ENCODE measurements around the gene CD79B. TPM values are rescaled to one million over a fixed set of nuclear protein-coding genes. Genes with fewer than 3 reads are reported as not detected.
"Not testable (repeated sequence)": the region's sequence is repeated elsewhere in the genome, so short reads cannot be mapped to it uniquely, and the experiment has no call there.

The CD79B gene
- total RNA-seq, 2 donors from 2014 or later: 33.8 to 58.6 TPM

DNA sequence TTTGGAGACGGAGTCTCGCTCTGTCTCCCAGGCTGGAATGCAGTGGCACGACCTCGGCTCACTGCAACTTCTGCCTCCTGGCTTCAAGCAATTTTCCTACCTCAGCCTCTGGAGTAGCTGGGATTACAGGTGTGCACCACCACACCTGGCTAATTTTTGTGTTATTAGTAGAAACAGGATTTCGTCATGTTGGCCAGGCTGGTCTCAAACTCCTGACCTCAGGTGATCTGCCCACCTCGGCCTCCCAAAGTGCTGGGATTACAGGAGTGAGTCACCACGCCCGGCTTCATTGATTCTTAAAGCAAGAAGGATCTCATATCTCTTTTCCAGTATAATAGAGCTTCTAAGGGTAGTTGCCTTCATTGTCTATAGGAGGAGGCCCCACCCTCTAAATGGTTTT is 27.3 kb downstream of the CD79B start:
- not testable (repeated sequence) for H3K4me1 Mint-ChIP-seq (ENCODE audit: low read depth in 2 of 2); DNase-seq (ENCODE audit: low spot score); H3K27ac Mint-ChIP-seq; H3K9me3 Mint-ChIP-seq; H3K27me3 Mint-ChIP-seq; H3K36me3 Mint-ChIP-seq; ATAC-seq; H3K4me3 Mint-ChIP-seq

DNA sequence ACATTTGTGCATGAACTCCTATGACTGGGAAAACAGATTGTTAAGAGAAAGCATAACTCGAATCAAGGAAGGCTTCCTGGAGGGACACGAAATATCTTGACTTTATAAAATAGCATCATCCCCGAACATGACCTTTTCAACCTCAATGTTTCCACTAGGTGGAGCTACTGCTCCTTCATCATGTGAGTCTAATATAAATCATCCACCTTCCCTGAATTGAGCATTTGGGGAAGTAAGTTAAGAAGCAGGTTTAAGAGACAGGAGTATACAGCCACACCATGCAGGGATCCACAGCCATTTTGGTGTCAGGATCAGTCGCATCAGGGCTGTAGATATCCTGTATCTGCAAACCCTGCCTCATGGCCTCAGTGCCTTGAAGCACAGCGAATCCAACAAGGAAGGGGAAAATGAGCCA is 28.3 kb downstream of the CD79B start:
- not testable (repeated sequence) for H3K27me3 Mint-ChIP-seq; ATAC-seq; H3K27ac Mint-ChIP-seq; H3K9me3 Mint-ChIP-seq; H3K4me3 Mint-ChIP-seq; DNase-seq (ENCODE audit: low spot score); H3K36me3 Mint-ChIP-seq; H3K4me1 Mint-ChIP-seq (ENCODE audit: low read depth in 2 of 2)

DNA sequence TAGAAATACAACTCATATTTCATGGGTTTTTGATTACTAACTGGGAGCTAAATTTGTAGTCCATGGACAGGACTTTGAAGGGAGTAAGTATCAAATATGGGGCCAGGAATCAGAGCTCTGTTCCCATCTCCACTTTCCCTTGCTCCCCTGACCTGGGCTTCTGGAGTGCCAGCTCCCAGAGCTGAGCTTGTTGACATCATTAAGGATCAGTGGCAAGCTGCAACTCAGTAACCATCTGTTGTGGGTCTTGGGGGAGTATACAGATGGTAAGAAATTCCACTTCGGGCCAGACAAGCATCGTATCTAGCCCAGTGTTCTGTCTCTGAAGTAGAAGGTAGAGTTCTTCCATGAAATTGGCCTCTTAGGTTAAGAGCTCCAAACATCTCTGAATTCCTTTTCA is 30.2 kb downstream of the CD79B start:
- not testable (repeated sequence) for H3K9me3 Mint-ChIP-seq; H3K4me3 Mint-ChIP-seq; H3K27ac Mint-ChIP-seq; DNase-seq (ENCODE audit: low spot score); H3K36me3 Mint-ChIP-seq; H3K4me1 Mint-ChIP-seq (ENCODE audit: low read depth in 2 of 2); ATAC-seq; H3K27me3 Mint-ChIP-seq

DNA sequence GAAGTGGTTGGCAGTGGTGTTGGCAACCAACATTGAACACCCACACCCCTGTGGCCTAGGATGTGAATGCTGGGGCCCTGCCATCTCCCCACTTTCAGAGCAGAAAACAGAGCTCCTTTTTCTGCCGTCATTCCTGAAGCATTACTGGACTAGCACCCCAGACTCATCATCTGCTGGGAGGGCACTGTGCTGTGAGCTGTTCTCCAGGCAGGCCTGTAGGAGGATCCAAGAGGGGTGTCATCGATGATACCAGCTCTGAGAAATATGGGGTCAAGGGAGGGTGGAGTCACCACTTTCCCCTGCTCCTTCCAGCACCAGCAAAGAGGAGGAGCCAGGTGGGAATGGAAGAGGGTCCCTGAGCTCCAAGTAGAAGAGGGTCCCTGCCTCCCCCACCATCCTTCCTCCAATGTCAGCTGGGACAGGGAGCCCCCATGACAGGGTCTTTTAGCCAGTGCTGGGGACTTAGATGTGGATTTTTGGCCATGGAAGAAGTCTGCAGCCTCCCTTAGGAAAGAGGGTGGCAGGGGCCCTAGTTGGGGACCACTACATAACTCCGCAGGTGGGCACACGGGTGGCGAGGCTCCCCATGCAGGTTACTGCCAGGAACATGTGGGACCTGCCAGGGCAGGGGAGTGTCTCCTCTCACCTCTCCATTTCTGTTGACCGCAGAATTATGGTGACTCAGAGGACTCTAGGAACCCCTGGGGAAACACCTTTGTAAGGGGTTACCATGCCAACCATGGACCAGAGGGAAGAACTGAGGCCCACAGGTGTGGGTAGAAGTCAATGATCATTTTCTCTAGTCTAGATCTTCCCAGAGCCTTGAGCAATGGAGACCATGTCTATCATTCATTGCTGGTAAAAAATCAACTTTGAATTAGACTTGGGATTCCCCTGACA is 33.0 kb downstream of the CD79B start:
- not testable (repeated sequence) for DNase-seq (ENCODE audit: low spot score)

DNA sequence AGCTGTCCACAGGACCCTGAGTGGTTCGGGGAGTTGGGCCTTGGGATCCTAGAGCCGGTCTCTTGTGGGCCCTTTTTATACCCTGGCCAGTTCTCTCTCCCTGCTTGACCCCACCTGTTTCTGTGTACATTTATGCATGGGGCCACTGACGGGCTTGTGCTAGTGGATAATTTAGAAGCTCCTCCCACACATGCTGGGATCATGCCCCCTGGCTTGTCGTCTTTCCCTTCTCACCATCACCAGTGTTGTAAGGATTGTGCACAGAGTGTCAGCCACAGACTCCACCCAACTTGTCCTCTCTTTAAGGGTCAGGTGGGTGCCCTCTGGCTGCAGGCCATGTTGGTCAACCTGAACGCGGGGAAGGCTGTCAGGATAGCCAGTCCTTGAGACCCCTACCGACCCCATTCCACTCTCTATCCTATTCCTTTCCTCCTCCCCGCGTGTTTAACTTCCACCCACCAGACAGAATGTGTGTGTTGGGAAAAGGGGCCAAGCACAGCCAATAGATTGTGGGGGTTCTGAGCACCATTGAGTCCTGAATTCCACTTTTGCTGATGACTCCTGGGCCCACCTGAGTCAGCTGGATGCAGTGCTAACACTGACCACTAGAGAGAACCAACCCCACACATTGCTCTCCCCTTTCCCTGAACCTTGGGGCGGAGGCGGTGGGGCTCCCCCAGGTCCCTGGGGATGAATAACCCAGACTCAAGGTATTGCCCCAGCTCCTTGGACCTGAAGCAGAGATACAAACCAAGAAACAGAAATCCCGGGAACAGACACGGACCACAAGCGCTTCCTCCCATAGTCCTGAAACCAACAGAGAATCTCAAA is 35.4 kb downstream of the CD79B start, which contains the start of gene CSH1:
TSS of gene CSH1 (minus strand) at position 51 of the 831 bp plus-strand sequence. CDS start 63 bp downstream, outside the sequence.
- not testable (repeated sequence) for H3K9me3 Mint-ChIP-seq; H3K36me3 Mint-ChIP-seq; H3K27me3 Mint-ChIP-seq; DNase-seq (ENCODE audit: low spot score); H3K4me3 Mint-ChIP-seq; H3K27ac Mint-ChIP-seq; H3K4me1 Mint-ChIP-seq (ENCODE audit: low read depth in 2 of 2)
- ATAC-seq: peak in 1 of 2 donors; percentile 45

More for the DNA sequence above, 33.0 kb downstream of the CD79B start:
- not testable (repeated sequence) for H3K27me3 Mint-ChIP-seq; H3K4me3 Mint-ChIP-seq; H3K36me3 Mint-ChIP-seq; H3K9me3 Mint-ChIP-seq; H3K4me1 Mint-ChIP-seq (ENCODE audit: low read depth in 2 of 2); ATAC-seq; H3K27ac Mint-ChIP-seq

DNA sequence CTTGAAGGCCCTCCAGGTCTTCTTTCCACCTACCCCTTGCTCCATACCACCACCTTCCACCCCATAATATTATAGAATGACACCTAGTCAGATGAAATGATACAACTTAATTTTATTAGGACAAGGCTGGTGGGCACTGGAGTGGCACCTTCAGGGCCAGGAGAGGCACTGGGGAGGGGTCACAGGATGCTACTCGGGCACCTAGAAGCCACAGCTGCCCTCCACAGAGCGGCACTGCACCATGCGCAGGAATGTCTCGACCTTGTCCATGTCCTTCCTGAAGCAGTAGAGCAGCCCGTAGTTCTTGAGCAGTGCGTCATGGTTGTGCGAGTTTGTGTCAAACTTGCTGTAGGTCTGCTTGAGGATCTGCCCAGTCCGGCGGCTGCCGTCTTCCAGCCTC is 37.3 kb downstream of the CD79B start:
- not testable (repeated sequence) for H3K4me1 Mint-ChIP-seq (ENCODE audit: low read depth in 2 of 2); ATAC-seq

DNA sequence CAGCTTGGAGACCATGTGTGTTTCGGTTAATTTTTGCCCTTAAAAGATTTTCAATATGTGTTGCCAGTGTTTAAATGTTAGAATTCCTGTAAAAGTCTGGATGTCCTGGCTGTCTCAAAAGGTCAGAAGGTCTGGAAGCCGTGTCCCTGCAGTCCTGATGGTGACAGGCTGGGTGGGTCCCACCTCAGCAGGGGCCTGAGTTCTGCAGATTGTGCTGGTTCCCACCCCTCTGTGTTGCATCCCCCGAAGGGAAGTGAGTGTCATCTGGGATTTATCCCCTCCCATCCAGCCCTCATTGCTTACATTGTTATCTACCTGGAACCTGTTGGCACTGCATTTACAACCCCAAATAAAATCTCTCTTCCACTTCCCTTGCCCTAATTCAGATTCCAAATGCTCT is 38.1 kb downstream of the CD79B start:
- not testable (repeated sequence) for H3K27ac Mint-ChIP-seq; H3K27me3 Mint-ChIP-seq; H3K4me1 Mint-ChIP-seq (ENCODE audit: low read depth in 2 of 2); ATAC-seq; H3K36me3 Mint-ChIP-seq; H3K9me3 Mint-ChIP-seq; DNase-seq (ENCODE audit: low spot score); H3K4me3 Mint-ChIP-seq

More for the DNA sequence above, 37.3 kb downstream of the CD79B start:
- not testable (repeated sequence) for H3K9me3 Mint-ChIP-seq; H3K27ac Mint-ChIP-seq; DNase-seq (ENCODE audit: low spot score); H3K36me3 Mint-ChIP-seq; H3K4me3 Mint-ChIP-seq; H3K27me3 Mint-ChIP-seq

DNA sequence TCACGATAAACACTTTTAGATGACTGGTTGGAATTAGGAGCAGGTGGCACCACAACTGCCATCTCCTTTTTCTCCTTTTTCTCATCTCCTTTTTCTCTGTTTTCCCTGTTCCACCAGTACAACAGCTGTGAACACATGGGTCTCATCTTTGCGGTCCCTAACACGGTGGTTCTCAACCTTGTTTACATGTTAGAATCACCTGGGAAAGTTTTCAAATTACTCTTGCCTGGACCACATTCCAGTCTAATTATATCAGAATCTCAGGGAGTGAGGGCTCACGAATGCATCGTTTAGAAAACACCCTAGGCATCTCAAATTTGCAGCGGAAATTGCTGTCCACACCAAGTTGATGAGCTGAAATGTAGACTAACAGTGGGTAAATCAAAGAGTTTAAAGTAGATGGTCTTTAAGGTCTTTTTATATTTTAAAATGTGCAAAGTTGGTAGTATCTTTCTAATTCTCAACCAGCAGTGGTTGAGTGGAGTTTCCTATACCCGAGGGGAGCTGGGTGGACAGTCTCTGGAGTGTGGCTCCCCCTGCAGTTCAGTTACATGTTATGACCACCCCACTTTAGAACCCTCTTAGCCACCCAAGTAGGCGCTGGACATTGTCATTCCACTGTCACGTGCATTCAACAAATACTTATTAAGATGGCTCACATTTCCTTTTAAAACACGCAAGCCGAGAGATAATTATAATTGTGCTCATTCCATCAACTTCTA is 39.7 kb downstream of the CD79B start:
- H3K27me3 Mint-ChIP-seq; H3K36me3 Mint-ChIP-seq; DNase-seq (ENCODE audit: low spot score): not testable (repeated sequence)

DNA sequence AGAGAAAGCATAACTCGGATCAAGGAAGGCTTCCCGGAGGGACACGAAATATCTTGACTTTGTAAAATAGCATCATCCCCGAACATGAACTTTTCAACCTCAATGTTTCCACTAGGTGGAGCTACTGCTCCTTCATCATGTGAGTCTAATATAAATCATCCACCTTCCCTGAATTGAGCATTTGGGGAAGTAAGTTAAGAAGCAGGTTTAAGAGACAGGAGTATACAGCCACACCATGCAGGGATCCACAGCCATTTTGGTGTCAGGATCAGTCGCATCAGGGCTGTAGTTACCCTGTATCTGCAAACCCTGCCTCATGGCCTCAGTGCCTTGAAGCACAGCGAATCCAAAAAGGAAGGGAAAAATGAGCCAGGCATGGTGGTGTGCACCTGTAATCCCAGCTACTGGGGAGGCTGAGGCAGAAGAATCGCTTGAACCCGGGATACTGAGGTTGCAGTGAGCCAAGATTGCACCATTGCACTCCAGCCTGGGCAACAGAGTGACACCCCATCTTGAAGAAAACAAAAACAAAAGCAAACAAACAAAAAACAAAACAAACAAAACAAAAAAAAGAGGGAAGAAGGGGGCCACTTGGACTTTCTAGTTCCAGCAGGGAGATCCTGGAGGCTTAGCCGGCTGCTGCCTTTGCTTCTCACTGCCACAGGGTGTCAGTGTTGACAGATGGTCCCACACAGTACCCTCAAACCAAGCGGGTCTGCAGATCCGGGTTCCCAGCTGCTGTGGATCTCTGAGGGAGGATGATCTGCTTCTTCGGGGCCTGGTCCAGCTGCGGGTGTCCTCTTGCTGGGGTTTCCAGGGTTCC is 42.9 kb downstream of the CD79B start:
- not testable (repeated sequence) for H3K36me3 Mint-ChIP-seq, H3K4me3 Mint-ChIP-seq

More for the DNA sequence above, 39.7 kb downstream of the CD79B start:
- H3K4me1 Mint-ChIP-seq (ENCODE audit: low read depth in 2 of 2); ATAC-seq; H3K4me3 Mint-ChIP-seq; H3K9me3 Mint-ChIP-seq; H3K27ac Mint-ChIP-seq: not testable (repeated sequence)

DNA sequence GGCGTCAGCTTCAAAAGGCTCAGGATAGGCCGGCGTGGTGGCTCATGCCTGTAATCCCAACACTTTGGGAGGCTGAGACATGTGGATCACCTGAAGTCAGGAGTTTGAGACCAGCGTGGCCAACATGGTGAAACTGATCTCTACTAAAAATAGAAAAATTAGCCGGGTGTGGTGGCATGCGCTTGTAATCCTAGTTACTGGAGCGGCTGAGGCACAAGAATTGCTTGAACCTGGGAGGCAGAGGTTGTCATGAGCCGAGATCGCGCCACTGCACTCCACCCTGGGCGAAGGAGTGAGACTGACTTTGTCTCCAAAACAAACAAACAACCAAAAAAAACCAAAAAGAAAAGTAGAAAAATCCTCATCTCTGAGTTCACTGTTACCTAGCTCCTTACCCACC is 47.0 kb downstream of the CD79B start:
- H3K36me3 Mint-ChIP-seq; DNase-seq (ENCODE audit: low spot score); ATAC-seq; H3K27me3 Mint-ChIP-seq; H3K4me3 Mint-ChIP-seq; H3K9me3 Mint-ChIP-seq; H3K4me1 Mint-ChIP-seq (ENCODE audit: low read depth in 2 of 2); H3K27ac Mint-ChIP-seq: not testable (repeated sequence)

More for the DNA sequence above, 42.9 kb downstream of the CD79B start:
- not testable (repeated sequence) for H3K27ac Mint-ChIP-seq; ATAC-seq; H3K9me3 Mint-ChIP-seq; H3K27me3 Mint-ChIP-seq; H3K4me1 Mint-ChIP-seq (ENCODE audit: low read depth in 2 of 2); DNase-seq (ENCODE audit: low spot score)

DNA sequence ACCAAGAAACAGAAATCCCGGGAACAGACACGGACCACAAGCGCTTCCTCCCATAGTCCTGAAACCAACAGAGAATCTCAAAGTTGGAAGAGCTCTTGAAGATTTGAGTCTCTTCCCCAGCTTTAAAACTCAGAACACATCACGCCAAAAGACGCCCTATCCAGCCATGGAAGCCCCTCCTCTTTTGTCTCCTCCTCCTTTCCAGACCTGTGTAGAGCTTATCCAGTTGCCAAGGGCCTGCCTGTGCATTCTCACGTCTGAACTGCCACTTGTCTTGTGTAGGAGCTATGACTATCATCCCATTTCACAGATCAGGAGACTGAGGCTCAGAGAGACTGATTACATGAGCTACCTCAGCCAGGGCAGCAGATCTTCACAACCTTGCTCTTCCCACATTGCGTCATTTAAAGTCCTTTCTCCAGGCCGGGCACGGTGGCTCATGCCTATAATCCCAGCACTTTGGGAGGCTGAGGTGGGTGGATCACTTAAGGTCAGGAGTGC is 49.5 kb downstream of the CD79B start:
- not testable (repeated sequence) for DNase-seq (ENCODE audit: low spot score); H3K27ac Mint-ChIP-seq; ATAC-seq; H3K4me1 Mint-ChIP-seq (ENCODE audit: low read depth in 2 of 2); H3K9me3 Mint-ChIP-seq; H3K36me3 Mint-ChIP-seq; H3K4me3 Mint-ChIP-seq; H3K27me3 Mint-ChIP-seq

DNA sequence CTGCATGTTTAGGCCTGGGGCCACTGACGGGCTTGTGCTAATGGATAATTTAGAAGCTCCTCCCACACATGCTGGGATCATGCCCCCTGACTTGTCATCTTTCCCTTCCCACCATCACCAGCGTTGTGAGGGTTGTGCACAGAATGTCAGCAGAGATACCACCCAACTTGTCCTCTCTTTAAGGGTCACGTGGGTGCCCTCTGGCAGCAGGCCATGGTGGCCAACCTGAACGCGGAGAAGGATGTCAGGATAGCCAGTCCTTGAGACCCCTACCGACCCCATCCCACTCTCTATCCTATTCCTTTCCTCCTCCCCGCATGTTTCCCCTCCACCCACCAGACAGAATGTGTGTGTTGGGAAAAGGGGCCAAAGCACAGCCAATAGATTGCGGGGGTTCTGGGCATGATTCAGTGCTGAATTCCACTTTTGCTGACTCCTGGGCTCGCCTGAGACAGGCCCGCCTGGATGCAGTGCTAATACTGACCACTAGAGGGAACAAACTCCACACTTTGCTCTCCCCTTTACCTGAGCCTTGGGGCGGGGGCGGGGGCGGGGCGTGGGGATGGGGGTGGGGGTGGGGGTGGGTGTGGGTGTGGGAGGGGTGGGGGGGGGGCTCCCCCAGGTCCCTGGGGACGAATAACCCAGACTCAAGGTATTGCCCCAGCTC is 50.1 kb downstream of the CD79B start, which contains the start of gene GH2:
TSS of gene GH2 (minus strand) at position 10 of the 667 bp plus-strand sequence. CDS start 143 bp downstream, outside the sequence.
- no peak for DNase-seq (ENCODE audit: low spot score)
- Mint-ChIP-seq H3K9me3 (no peaks in the 10 kb centered on the region), H3K4me3 (no peak within 1 kb of the TSS), H3K4me1 (ENCODE audit: low read depth in 2 of 2) (peaks cover 0 to 2% of the 10 kb centered on the region in 2 donors), H3K27ac (no peak within 1 kb of the TSS), H3K27me3 (peaks cover 0 to 3% of the 10 kb centered on the region in 2 donors), H3K36me3 (no peaks in the 10 kb centered on the region)
- peak; percentile 70 to 79 for ATAC-seq

Data from natural killer cell treated with Interleukin-12 subunit alpha and Interleukin-12 subunit beta and Interleukin-15 and Interleukin-18, amount 100 ng/mL, for 72 hours (primary cell).